Measurements from ENCODE around the gene PEDS1.
"Not testable (repeated sequence)": the region's sequence is repeated elsewhere in the genome, so short reads cannot be mapped to it uniquely, and the experiment has no call there.

PEDS1 gene

GRCh38 chr20:50163570-50164317 lies 10.2 kb upstream of the PEDS1 start:
- no peak for DNase-seq (ENCODE audit: low read depth in 1 of 2, low spot score in 1 of 2)

GRCh38 chr20:50161494-50161893 lies 8.0 kb upstream of the PEDS1 start:
- DNase-seq (ENCODE audit: low read depth in 1 of 2, low spot score in 1 of 2), result not testable (repeated sequence)

DNA sequence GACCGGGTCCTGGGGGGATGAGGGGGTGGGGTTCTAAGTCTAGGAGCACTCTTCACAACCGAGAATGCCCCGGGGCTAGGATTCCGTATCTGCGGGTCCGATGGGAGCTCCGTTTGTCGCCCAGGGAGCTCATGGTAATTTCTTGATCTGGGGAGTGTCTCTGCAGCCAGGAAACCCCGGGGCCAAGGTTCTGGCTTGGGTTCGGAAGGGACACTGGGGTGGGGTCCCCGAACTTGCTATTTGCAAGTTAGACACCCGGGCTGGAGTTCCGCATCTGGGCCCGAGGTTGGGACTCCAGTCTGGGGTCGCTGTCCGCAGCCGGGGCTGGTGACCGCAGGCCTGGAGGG lies 397 bp downstream of the PEDS1 start:
- DNase-seq (ENCODE audit: low read depth in 1 of 2, low spot score in 1 of 2), result no peak

- DNase-seq (ENCODE audit: low read depth in 1 of 2, low spot score in 1 of 2), result no peak
Measured at GRCh38 chr20:50152394-50153152, 950 bp downstream of the PEDS1 start.

- DNase-seq (ENCODE audit: low read depth in 1 of 2, low spot score in 1 of 2), result no peak
Measured at GRCh38 chr20:50151034-50151743, 2.3 kb downstream of the PEDS1 start.

GRCh38 chr20:50149481-50150254 lies 3.9 kb downstream of the PEDS1 start:
- no peak for DNase-seq (ENCODE audit: low read depth in 1 of 2, low spot score in 1 of 2)

DNA sequence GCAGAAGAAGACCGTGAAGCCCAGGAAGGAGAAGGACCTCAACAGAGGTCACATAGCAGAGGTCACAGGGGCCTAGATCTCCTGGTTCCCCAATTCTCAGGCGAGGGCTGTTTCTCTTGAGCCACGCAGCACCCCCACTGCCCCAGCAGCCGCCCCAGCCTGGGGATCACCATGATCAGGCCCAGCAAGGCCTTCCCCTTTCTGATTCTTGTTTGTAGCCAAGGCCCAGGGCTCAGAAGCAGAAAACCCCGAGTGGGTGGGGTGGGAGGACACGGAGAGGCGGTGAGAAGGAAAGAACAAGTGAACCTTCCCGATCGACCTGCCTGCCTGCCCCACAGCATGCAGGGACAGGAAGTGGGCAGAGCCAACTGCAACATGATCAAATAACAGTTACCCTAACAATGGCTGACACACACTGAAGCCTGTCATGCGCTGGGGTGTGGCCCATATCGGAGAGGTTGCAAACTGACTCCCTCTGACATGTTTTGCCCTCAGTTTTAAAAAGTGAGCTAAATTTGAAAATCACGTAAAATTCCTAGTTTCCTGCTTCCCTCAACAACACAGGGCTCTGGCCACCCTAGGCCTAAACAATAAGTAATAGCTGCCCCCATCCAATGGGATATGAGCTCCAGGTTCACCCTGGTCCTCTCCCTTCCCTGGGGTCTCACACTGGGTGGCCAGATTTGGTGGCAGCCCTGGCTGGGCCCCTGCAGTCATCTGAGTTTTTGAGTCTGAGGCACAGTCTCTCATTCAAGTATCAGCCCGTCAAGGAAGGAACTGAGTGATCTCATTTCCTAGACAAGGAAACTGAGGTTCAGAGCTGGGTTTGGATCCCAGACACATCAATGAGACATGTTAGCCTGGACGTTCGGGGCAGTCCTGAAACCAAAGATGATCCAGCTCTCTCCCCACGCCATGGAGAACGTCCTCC lies 6.5 kb downstream of the PEDS1 start:
- peak; percentile 52 to 64 for DNase-seq (ENCODE audit: low read depth in 1 of 2, low spot score in 1 of 2)

DNA sequence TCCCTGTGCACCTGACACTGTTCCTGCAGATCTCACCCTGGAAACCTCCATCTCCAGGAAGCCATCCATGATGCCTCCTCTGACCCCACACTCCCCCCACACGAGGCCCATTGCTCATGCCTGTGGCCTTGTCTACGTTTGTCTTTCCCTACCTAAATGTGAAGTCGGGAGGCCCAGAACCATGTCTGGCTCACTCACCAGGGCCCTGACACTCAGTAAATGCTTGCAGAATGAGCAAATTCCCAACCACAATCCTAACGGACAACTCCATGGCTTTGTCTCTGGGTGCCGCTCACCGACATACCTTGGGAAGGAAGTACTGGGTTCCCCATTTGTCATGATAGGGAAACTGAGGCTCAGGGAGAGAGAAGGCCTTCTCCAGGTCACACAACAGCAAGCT lies 7.3 kb downstream of the PEDS1 start:
- DNase-seq (ENCODE audit: low read depth in 1 of 2, low spot score in 1 of 2), result no peak

- no peak for DNase-seq (ENCODE audit: low read depth in 1 of 2, low spot score in 1 of 2)
Measured at GRCh38 chr20:50145566-50145965, 8.0 kb downstream of the PEDS1 start.

DNA sequence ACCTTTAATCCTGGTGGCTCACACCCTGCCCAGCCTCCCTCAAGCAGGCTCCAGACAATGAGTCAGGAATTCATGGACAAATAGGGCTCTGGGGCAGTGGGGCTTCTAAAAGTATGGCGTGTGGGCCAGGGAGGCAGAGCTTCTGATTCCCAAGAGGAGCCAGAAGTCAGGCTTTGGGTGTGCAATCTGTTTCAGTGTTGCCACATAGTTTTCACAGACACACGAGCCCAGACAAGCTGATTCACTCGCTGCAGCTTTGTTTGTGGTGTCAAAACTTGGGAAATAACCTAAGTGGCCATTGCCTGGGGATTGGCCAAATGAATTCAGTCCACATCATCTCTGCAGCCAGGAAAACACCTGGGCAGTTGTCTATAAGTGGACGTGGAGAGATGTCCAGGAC lies 9.2 kb downstream of the PEDS1 start:
- DNase-seq (ENCODE audit: low read depth in 1 of 2, low spot score in 1 of 2), result no peak

DNA sequence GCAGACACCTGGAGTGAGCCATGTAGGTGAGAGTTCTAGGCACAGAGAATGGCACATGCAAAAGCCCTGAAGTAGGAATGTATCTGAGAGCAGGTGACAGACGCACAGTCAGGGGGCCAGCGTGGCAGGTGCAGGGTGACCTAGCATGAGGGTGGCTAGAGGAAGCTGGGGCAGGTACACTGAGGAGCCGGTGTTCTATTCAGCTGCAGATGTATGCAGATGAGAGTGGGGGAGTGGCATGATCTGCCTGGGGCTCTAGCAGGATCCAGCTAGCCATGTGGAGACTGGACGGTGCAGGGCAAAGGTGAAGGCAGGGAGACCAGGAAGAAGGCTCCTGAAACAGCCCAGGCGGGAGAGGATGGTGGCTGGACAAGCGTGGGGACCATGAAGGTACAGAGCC lies 10.7 kb downstream of the PEDS1 start:
- no peak for DNase-seq (ENCODE audit: low read depth in 1 of 2, low spot score in 1 of 2)

GRCh38 chr20:50141811-50142561 lies 11.5 kb downstream of the PEDS1 start:
- no peak for DNase-seq (ENCODE audit: low read depth in 1 of 2, low spot score in 1 of 2)

GRCh38 chr20:50141018-50141675 lies 12.4 kb downstream of the PEDS1 start:
- no peak for DNase-seq (ENCODE audit: low read depth in 1 of 2, low spot score in 1 of 2)

- DNase-seq (ENCODE audit: low read depth in 1 of 2, low spot score in 1 of 2), result no peak
Measured at GRCh38 chr20:50140339-50140859, 13.1 kb downstream of the PEDS1 start.

GRCh38 chr20:50138479-50139393 lies 14.8 kb downstream of the PEDS1 start:
- DNase-seq (ENCODE audit: low read depth in 1 of 2, low spot score in 1 of 2), result no peak

DNA sequence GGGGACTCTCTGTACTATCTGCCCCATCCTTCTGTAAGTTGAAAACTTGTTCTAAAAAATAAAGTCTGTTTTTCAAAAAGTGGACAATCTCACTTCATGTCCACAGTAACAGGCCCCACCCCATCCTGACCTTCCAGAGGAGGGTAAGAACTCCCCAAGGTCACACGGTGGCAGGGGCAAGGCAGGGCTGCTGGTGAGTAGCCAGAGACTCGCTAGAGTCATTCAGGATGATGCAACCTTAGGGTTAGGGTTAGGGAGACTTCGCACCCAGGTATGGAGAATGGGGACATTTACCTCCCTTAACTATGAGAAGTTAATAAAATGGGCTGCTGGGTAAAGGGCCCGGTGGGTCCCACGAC lies 15.4 kb downstream of the PEDS1 start:
- DNase-seq (ENCODE audit: low read depth in 1 of 2, low spot score in 1 of 2), result no peak

GRCh38 chr20:50137702-50138101 lies 15.8 kb downstream of the PEDS1 start:
- DNase-seq (ENCODE audit: low read depth in 1 of 2, low spot score in 1 of 2), result not testable (repeated sequence)
